Immature natural killer cell (primary cell): ENCODE data around the gene CCDC142. TPM values are rescaled to one million over a fixed set of nuclear protein-coding genes. Genes with fewer than 3 reads are reported as not detected.
A peak's percentile ranks its signal among the peaks of the same experiment; 100 is the strongest.

Source experiments
- DNase-seq, 3 donors: peaks; one replicate each; pipeline ENCODE4 v3.0.0; 2022; ENCODE audit warnings: mixed read lengths in 1 of 3
- H3K27ac Mint-ChIP-seq, 6 donors: one replicate each; pipeline ENCODE4 v1.8.0; 2020; ENCODE audit warnings: mixed read lengths in 6 of 6, mild to moderate bottlenecking in 5 of 6, inconsistent platforms in 4 of 6, moderate library complexity in 3 of 6
- H3K27me3 Mint-ChIP-seq, 3 donors: one replicate each; pipeline ENCODE4 v1.8.0; 2020 to 2021; ENCODE audit warnings: low read depth in 3 of 3, mild to moderate bottlenecking in 3 of 3, mixed read lengths in 3 of 3, moderate library complexity in 3 of 3, inconsistent platforms in 1 of 3
- H3K36me3 Mint-ChIP-seq, 3 donors: one replicate each; pipeline ENCODE4 v1.8.0; 2020; ENCODE audit warnings: mixed read lengths in 3 of 3, inconsistent platforms in 2 of 3, mild to moderate bottlenecking in 2 of 3
- H3K4me1 Mint-ChIP-seq, 2 donors: one replicate each; pipeline ENCODE4 v1.8.0; 2020; ENCODE audit warnings: inconsistent platforms in 2 of 2, mild to moderate bottlenecking in 2 of 2, mixed read lengths in 2 of 2, moderate library complexity in 1 of 2
- H3K4me3 Mint-ChIP-seq, 5 donors: one replicate each; pipeline ENCODE4 v1.8.0; 2020; ENCODE audit warnings: mild to moderate bottlenecking in 5 of 5, mixed read lengths in 5 of 5, inconsistent platforms in 3 of 5, moderate library complexity in 3 of 5
- H3K9me3 Mint-ChIP-seq, 6 donors: one replicate each; pipeline ENCODE4 v1.8.0; 2020; ENCODE audit warnings: mild to moderate bottlenecking in 6 of 6, mixed read lengths in 6 of 6, inconsistent platforms in 4 of 6, moderate library complexity in 3 of 6
- polyA plus RNA-seq, 3 donors: library from polyadenylated mRNA; unstranded; fragments of 300-500 nt; fragmentation: Illumina TruSeq; gene quantifications; one replicate each; pipeline ENCODE4 v1.2.3, GENCODE V29; 2021

CCDC142 gene
- polyA plus RNA-seq, 3 donors from 2014 or later = 4.1 to 16.6 (median 4.4) TPM

DNA sequence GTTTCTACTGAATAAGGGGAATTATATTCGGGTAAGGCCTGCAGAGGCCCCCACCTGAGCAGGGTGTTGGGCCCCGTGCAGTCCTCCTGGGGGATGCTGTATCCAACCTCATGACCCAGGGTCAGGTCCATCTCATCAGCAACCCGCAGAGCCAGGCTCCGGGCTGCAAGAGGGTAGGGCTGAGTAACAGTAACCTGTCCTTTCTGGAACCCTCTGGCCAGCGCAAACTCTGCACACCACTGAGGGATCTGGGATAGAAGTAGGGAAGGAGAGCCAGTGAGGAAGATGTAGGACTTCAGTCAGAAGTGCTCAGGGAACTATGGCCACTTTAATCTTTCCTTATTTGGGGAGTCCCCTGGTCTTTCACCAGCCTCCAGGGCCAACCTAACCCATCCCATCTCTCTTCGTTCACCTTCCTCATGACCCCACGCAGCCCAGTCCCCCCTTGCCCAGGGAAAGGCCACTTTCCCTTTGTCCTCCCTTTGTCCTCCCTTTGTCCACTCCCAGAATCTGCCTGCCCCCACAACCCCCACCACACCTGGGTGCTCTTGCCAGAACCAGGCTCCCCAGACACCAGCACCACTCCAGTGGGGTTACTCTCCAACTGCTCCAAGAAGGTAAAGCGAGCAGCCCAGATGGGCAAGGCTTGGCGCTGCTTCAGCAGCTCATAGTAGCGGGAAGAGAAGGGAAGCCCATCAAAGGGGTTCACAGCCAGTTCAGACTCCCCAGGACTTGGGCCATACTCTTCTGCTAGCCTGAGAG is 42.3 kb upstream of the CCDC142 start:
- Mint-ChIP-seq H3K27me3 (peaks cover 5 to 19% (median 11%) of the 10 kb centered on the region in 3 donors), H3K9me3 (no peaks in the 10 kb centered on the region), H3K4me3 (no peak overlapping the region), H3K4me1 (peaks cover 19 to 25% of the 10 kb centered on the region in 2 donors), H3K36me3 (peaks cover 12 to 19% (median 19%) of the 10 kb centered on the region in 3 donors), H3K27ac (no peak overlapping the region)
- no peak for DNase-seq

GRCh38 chr2:74524005-74524404 is 41.2 kb upstream of the CCDC142 start:
- no peak overlapping the region for H3K4me3 Mint-ChIP-seq
- no peak for DNase-seq
- peaks cover 12 to 21% (median 19%) of the 10 kb centered on the region in 3 donors for H3K36me3 Mint-ChIP-seq
- H3K27me3 Mint-ChIP-seq = peaks cover 4 to 15% (median 8%) of the 10 kb centered on the region in 3 donors
- peaks cover 17 to 20% of the 10 kb centered on the region in 2 donors for H3K4me1 Mint-ChIP-seq
- no peaks in the 10 kb centered on the region for H3K9me3 Mint-ChIP-seq
- no peak overlapping the region for H3K27ac Mint-ChIP-seq

- H3K9me3 Mint-ChIP-seq = no peaks in the 10 kb centered on the region
- H3K27ac Mint-ChIP-seq = no peak overlapping the region
- DNase-seq = no peak
- peaks cover 12 to 14% (median 14%) of the 10 kb centered on the region in 3 donors for H3K27me3 Mint-ChIP-seq
- peaks cover 12 to 21% (median 14%) of the 10 kb centered on the region in 3 donors for H3K36me3 Mint-ChIP-seq
- H3K4me3 Mint-ChIP-seq = no peak overlapping the region
- peaks cover 2 to 7% of the 10 kb centered on the region in 2 donors for H3K4me1 Mint-ChIP-seq
Observed at GRCh38 chr2:74522516-74522915, 39.7 kb upstream of the CCDC142 start.

DNA sequence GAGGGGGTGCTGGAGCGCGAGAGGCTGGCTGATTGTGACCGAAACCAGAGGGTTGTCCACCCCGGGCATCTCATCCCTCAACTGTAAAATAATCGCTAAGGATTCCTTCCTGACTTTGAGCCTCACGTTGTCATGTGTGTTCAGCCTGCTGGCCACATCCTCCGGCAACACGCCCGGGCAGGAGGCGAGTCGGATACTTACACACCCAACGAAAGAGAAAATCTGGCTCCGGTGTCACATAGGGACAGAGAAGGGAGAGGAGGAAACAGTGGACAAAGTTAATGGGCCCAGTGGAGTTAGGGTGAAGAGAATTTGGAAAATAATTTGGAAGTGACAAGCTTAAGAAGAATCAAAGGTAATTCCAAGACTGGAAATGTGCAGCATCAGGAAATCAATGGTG is 33.9 kb upstream of the CCDC142 start:
- no peak for DNase-seq
- H3K36me3 Mint-ChIP-seq = peaks cover 0 to 6% (median 0%) of the 10 kb centered on the region in 3 donors
- peaks cover 0 to 4% (median 0%) of the 10 kb centered on the region in 6 donors for H3K9me3 Mint-ChIP-seq
- H3K4me1 Mint-ChIP-seq = peaks cover 16 to 19% of the 10 kb centered on the region in 2 donors
- H3K27me3 Mint-ChIP-seq = peaks cover 37 to 39% (median 38%) of the 10 kb centered on the region in 3 donors
- peak overlapping the region; percentile 71 to 84 (median 73) for H3K4me3 Mint-ChIP-seq
- no peak overlapping the region for H3K27ac Mint-ChIP-seq

DNA sequence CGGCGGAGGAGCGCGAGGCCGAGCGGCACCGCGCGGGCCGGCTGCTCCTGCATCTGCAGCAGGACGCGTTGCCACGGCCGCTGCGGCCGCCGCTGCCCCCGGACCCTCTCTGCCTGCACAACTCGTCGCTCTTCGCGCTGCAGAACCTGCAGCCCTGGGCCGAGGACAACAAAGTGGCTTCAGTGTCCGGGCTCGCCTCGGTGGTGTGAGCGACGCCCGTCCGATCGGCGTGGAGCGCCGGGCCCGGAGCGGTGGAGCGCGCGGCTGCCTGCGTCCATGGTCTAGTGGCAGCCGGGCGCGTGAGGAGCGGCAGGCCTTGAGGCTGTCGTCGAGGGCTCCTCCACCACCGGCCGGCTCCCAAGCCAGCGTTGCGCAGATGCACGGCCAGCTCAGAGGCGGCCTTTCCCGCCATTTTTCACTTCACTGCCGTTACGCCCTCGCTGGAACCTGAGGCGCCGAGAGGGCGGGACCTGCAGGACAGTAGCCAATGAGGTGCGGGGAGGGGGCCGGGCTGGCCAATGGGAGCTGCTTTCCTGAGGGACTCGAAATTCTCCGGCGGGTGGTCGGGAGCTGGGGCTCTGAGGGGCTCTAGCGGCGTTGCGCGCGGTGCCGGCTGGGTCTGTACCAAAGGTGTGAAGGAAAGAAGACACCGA is 33.3 kb upstream of the CCDC142 start:
- H3K27me3 Mint-ChIP-seq = peaks cover 39 to 42% (median 39%) of the 10 kb centered on the region in 3 donors
- H3K4me1 Mint-ChIP-seq = peaks cover 16 to 19% of the 10 kb centered on the region in 2 donors
- H3K36me3 Mint-ChIP-seq = peaks cover 0 to 6% (median 0%) of the 10 kb centered on the region in 3 donors
- no peak overlapping the region for H3K27ac Mint-ChIP-seq
- DNase-seq = peak; percentile 62 to 71 (median 68)
- H3K9me3 Mint-ChIP-seq = peaks cover 0 to 4% (median 0%) of the 10 kb centered on the region in 6 donors
- peak overlapping the region; percentile 71 to 84 (median 73) for H3K4me3 Mint-ChIP-seq

DNA sequence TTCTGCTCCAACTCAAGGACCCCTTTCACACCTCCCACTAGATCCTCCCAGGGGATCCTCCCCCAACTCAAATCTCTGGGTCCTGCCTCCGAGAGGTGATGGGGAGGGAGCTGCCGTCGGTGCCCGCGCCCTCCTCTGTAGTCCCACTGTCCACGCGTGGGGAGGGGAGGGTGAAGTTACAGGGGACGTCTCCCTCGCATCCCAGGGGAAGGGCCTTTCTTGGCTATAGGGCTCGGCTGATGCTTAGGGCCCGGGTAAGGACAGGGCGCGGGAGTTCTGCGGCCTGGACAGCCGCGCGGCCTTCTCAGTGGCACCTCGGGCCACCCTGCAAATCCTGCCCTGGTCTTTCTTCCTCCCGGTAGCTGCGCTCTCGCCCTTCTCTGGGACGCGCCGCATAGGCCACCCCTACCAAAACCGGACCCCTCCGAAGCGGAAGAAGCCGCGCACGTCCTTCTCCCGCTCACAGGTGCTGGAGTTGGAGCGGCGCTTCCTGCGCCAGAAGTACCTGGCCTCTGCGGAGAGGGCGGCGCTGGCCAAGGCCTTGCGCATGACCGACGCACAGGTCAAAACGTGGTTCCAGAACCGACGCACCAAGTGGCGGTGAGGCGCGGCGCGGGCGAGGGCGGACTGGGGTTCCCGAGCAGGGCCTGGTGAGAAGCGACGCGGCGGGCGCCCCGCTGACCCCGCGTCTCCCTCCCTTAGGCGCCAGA is 32.6 kb upstream of the CCDC142 start:
- no peak for DNase-seq
- peaks cover 16 to 19% of the 10 kb centered on the region in 2 donors for H3K4me1 Mint-ChIP-seq
- no peak overlapping the region for H3K27ac Mint-ChIP-seq
- H3K4me3 Mint-ChIP-seq = peak overlapping the region; percentile 18 to 72 (median 69)
- H3K9me3 Mint-ChIP-seq = peaks cover 0 to 4% (median 0%) of the 10 kb centered on the region in 6 donors
- H3K36me3 Mint-ChIP-seq = peaks cover 0 to 5% (median 0%) of the 10 kb centered on the region in 3 donors
- peaks cover 40 to 42% (median 41%) of the 10 kb centered on the region in 3 donors for H3K27me3 Mint-ChIP-seq

DNA sequence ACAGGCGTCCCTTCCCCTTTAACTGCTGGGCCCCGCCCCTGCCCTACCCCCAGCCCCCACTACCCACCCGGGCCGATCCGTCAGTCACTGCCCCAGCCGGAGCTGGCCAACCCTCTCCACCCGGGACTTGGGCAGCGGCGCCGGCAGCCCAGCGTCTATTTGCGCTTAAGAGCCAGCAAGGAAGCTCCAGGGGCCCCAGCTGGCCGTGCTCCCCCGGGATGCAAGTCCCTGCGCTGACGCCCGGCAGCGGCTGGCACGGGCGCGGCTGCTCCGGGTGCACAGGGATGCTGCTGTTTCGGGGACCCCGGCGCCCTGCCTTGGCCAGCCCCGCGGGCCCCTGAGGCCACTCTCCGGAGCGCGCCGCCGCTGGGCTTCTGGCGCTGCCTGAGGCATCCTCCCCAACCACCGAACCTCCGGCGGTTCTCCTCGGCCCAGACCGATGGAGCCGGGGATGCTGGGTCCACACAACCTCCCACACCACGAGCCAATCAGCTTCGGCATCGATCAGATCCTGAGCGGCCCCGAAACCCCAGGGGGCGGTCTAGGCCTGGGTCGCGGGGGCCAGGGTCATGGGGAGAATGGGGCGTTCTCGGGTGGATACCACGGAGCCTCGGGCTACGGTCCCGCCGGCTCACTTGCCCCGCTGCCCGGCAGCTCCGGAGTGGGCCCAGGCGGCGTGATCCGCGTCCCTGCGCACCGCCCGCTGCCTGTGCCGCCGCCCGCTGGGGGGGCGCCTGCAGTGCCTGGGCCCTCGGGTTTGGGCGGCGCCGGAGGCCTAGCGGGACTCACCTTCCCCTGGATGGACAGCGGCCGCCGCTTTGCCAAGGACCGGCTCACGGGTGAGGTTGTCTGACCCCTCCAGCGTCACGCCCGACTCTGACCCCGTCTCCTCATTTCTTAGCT is 31.8 kb upstream of the CCDC142 start, which contains the start of gene TLX2:
Gene TLX2 (plus strand): TSS at position 83 of the 903 bp plus-strand sequence. CDS start 357 bp downstream, at position 440.
- no peak for DNase-seq
- peaks cover 0 to 4% (median 0%) of the 10 kb centered on the region in 6 donors for H3K9me3 Mint-ChIP-seq
- no peaks in the 10 kb centered on the region for H3K36me3 Mint-ChIP-seq
- H3K27me3 Mint-ChIP-seq = peaks cover 38 to 42% (median 42%) of the 10 kb centered on the region in 3 donors
- H3K4me3 Mint-ChIP-seq = peak within 1 kb of the TSS; percentile 18 to 72 (median 25)
- H3K4me1 Mint-ChIP-seq = peaks cover 16 to 19% of the 10 kb centered on the region in 2 donors
- no peak within 1 kb of the TSS for H3K27ac Mint-ChIP-seq

DNA sequence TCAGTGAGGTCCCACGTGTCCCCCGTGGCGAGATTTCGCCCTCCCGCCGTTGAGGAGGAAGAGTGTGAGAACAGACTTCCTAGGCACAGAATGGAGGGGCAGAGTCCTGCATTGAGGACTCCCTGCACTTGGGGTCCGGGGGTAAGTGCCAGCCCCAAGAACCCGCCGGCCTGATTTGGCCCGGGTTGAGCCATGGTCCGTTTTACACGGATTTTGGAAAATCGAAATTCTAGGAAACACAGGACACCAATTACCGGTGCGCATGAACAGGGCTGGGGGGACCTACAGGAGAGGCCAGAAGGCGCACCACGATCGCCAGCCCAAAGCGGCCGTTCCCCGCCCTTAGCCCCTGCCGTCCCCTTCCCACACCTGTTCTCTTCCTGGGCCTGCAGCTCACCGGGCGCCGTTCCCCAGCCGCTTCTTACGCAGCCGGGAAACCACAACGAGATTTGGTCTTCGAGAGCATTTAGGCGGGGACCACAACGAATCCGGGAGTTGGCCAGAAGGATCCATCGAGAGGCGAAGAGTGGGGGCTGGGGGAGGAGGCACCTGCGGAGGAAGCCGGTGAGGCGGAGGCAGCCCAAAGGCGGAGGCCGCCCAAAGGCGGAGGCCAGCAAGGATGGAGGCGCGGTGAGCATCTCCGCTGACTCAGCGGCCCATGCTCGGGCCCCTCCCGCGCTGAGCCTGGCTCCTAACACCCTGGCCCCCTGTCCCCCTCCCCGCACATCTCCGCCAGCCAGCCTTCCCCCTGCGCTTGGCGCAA is 31.0 kb upstream of the CCDC142 start:
- Mint-ChIP-seq H3K27ac (no peak overlapping the region), H3K9me3 (peaks cover 0 to 4% (median 0%) of the 10 kb centered on the region in 6 donors), H3K4me3 (peak overlapping the region in 2 of 5 donors; percentile 21 to 30), H3K36me3 (no peaks in the 10 kb centered on the region), H3K4me1 (peaks cover 16 to 19% of the 10 kb centered on the region in 2 donors), H3K27me3 (peaks cover 32 to 42% (median 42%) of the 10 kb centered on the region in 3 donors)
- no peak for DNase-seq

DNA sequence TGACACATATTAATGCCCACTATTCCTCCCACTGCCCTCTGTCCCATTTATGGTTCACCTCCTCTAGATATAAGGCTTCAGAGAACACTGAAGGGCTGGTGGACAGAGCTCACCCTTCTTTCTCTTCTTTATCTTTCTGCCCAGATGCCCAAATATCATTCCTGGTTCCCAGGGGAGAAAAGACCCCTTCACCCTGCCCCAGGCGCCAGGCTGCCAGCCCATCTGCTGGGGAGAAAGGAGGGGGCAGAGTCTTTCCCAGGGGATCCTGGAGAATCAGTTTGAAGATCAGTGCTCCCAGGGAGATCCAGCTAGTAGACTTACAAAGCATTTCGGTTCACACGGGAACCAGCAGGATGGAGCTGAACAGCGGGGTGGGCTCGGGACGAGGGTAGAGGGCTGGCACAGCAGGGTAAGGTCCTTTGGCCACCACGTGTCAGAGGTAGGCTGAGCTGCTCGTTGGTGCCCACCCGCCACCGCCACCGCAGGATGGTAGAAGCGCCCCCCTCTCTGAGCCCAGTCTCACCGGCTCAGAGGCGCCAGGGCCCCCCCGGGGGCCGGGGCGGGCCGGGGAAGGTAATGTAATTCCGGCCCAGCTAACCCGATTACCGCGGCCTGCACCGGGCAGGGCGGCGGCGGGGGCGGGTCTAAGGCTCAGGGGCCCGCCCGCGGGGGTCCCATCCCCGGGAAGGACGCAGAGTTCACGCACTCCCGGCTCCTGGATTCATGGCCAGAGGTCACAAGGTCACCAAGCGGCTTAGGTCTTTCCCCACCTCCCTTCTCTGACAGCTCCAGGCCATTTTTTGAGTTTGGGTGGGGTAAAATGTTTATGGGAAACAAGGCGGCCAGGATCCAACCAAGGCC is 30.2 kb upstream of the CCDC142 start:
- H3K4me1 Mint-ChIP-seq = peaks cover 24 to 27% of the 10 kb centered on the region in 2 donors
- no peaks in the 10 kb centered on the region for H3K36me3 Mint-ChIP-seq
- H3K4me3 Mint-ChIP-seq = peak overlapping the region in 1 of 5 donors; percentile 23
- H3K27ac Mint-ChIP-seq = no peak overlapping the region
- peaks cover 0 to 4% (median 0%) of the 10 kb centered on the region in 6 donors for H3K9me3 Mint-ChIP-seq
- DNase-seq = no peak
- peaks cover 29 to 45% (median 35%) of the 10 kb centered on the region in 3 donors for H3K27me3 Mint-ChIP-seq

GRCh38 chr2:74511104-74511989 is 28.5 kb upstream of the CCDC142 start:
- no peak for DNase-seq
- H3K27me3 Mint-ChIP-seq = peaks cover 29 to 47% (median 29%) of the 10 kb centered on the region in 3 donors
- H3K36me3 Mint-ChIP-seq = peaks cover 3 to 5% (median 4%) of the 10 kb centered on the region in 3 donors
- H3K9me3 Mint-ChIP-seq = peaks cover 0 to 2% (median 0%) of the 10 kb centered on the region in 6 donors
- no peak overlapping the region for H3K4me3 Mint-ChIP-seq
- peaks cover 34 to 37% of the 10 kb centered on the region in 2 donors for H3K4me1 Mint-ChIP-seq
- no peak overlapping the region for H3K27ac Mint-ChIP-seq
